Uterus (tissue), 4 donors: Measurements from ENCODE around the gene TNFRSF6B. TPM values are rescaled to one million over a fixed set of nuclear protein-coding genes. Genes with fewer than 3 reads are reported as not detected.

Experiments
- DNase-seq, 2 donors: peaks; one replicate each; pipeline ENCODE4 v3.0.0-alpha.2; 2019 to 2020
- H3K27ac ChIP-seq, 2 donors: fragments of 200-600 bp; sonication (generic); 1 replicate in 1 of 2; 2 replicates in 1 of 2; pipeline ENCODE4 v1.5.1; 2016 to 2018
- H3K27me3 ChIP-seq, 2 donors: fragments of 200-600 bp; sonication (generic); one replicate each; pipeline ENCODE4 v1.5.1; 2018 to 2019; ENCODE audit warnings: control low read depth in 1 of 2
- H3K36me3 ChIP-seq, 2 donors: fragments of 200-600 bp; sonication (generic); one replicate each; pipeline ENCODE4 v1.5.1; 2019; ENCODE audit warnings: control low read depth in 1 of 2
- H3K4me1 ChIP-seq, 2 donors: fragments of 200-600 bp; sonication (generic); one replicate each; pipeline ENCODE4 v1.5.1; 2018 to 2019; ENCODE audit warnings: control low read depth in 1 of 2
- H3K4me3 ChIP-seq, 2 donors: fragments of 200-600 bp; sonication (generic); 1 replicate in 1 of 2; 2 replicates in 1 of 2; pipeline ENCODE4 v1.5.1; 2018 to 2019; ENCODE audit warnings: mild to moderate bottlenecking in 1 of 2
- H3K9me3 ChIP-seq, 2 donors: fragments of 200-600 bp; sonication (generic); one replicate each; pipeline ENCODE4 v1.5.1; 2019; ENCODE audit warnings: control low read depth in 1 of 2
- CTCF ChIP-seq, 4 experiments: fragments of 200-600 bp in 2 of 4; fragments of 450-650 bp in 2 of 4; sonication (generic) in 2 of 4; IDR thresholded peaks; one replicate each; pipeline ENCODE4 v1.5.1; 2016 to 2019; ENCODE audit warnings: antibody characterized with exemption in 4 of 4, mild to moderate bottlenecking in 2 of 4, moderate library complexity in 1 of 4
- POLR2A ChIP-seq, 2 donors: fragments of 450-650 bp; IDR thresholded peaks; one replicate each; pipeline ENCODE4 v1.6.1; 2016; ENCODE audit warnings: antibody characterized with exemption in 2 of 2, mild to moderate bottlenecking in 1 of 2, moderate library complexity in 1 of 2
- intact Hi-C: fragments of 100-400 bp; cut with DNase I; formaldehyde crosslinking; loops from one replicate; pipeline ENCODE4 v1.15.1; 2023; ENCODE audit warnings: low total_unique reads
- total RNA-seq, 4 donors: library from RNA; depleted of rRNA in 3 of 4; stranded (reverse); fragments of >200 nt in 3 of 4; gene quantifications; one replicate each; pipeline versions ENCODE4 v1.1.0 to v1.2.4, GENCODE V29; 2014 to 2023
- donor health status: DM: yes; HTN: yes; CAD: no.

Gene TNFRSF6B
- total RNA-seq, 4 donors from 2014 or later, result 0.83 to 4.1 TPM; not detected in 2

DNA sequence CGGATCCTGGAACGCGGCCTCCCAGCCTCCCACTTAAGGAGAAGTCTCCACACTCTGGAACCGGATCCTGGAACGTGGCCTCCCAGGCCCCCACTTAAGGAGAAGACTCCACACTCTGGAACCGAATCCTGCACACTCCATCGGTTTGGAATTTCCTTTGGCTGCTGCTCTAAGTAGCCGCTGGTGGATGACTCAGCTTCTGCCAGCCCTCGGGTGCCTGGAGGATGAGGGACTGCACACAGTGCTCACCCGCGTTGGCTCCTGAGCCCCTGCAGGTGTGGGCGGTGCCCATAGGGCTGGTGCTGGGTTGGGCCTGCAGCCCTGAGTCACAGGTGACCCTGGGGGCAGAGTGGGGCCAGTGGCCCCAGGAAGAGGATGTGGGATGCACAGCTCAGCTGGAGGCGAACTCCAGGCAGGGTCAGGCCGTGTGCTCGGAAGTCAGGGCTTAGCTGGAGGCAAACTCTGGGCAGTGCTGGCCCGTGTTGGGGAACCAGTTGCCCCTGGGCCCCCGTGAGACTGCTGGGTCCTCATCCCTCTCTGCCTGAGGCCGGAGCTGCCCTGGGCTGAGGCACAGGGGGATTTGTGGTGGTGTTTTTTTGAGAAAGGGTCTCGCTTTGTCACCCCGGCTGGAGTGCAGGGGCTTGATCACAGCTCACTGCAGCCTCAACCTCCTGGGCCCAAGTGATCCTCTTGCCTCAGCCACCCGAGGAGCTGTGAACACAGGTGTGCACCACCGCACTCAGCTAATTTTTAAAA lies 13.9 kb upstream of the TNFRSF6B start:
- Histone ChIP-seq H3K36me3 (no peaks in the 10 kb centered on the region), H3K27me3 (no peaks in the 10 kb centered on the region), H3K4me3 (no peak overlapping the region), H3K9me3 (no peaks in the 10 kb centered on the region), H3K4me1 (peaks cover 3 to 20% of the 10 kb centered on the region in 2 donors), H3K27ac (peak overlapping the region; percentile 82 to 86)
- DNase-seq, result peak; percentile 76 to 78
- intact Hi-C loops, result no loop called here
- TF ChIP-seq POLR2A (IDR thresholded peaks at IDR 0.05) (no peak), CTCF (IDR thresholded peaks at IDR 0.05) (no peak)

GRCh38 chr20:63685269-63686026 lies 11.0 kb upstream of the TNFRSF6B start:
- H3K27ac ChIP-seq, result peak overlapping the region; percentile 66 to 79

DNA sequence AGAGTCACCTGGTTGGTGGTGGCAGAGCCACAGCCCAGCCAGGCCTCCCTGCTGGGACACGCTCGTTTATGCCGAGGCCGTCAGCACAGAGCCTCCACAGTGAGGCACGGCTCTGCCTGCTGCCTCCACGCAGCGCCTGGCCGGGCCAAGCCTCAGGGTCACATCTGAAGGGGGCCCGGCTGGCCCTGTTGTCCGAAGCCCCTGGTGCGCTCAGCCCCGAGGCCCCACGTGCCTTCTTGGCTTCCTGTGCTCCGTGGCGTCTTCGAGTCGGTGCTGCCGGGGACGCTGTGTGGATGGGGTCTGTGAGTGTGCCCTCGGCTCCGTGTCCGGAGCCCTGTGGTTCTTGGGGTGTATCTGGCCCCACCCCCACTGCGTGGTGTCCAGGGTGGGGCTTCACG lies 10.4 kb upstream of the TNFRSF6B start:
- no peaks in the 10 kb centered on the region for H3K9me3 ChIP-seq
- no peaks in the 10 kb centered on the region for H3K36me3 ChIP-seq
- no peak for TF ChIP-seq POLR2A (IDR thresholded peaks at IDR 0.05)
- no peak for TF ChIP-seq CTCF (IDR thresholded peaks at IDR 0.05)
- no peak for DNase-seq
- H3K4me3 ChIP-seq, result no peak overlapping the region
- H3K4me1 ChIP-seq, result peaks cover 3 to 20% of the 10 kb centered on the region in 2 donors
- peak overlapping the region; percentile 66 to 79 for H3K27ac ChIP-seq
- H3K27me3 ChIP-seq, result no peaks in the 10 kb centered on the region
- intact Hi-C loops, result no loop called here

More at GRCh38 chr20:63685269-63686026, 11.0 kb upstream of the TNFRSF6B start:
- H3K9me3 ChIP-seq, result no peaks in the 10 kb centered on the region
- peaks cover 3 to 20% of the 10 kb centered on the region in 2 donors for H3K4me1 ChIP-seq
- intact Hi-C loops, result no loop called here
- no peak overlapping the region for H3K4me3 ChIP-seq
- H3K27me3 ChIP-seq, result no peaks in the 10 kb centered on the region
- H3K36me3 ChIP-seq, result no peaks in the 10 kb centered on the region
- no peak for DNase-seq
- TF ChIP-seq POLR2A (IDR thresholded peaks at IDR 0.05), result no peak
- no peak for TF ChIP-seq CTCF (IDR thresholded peaks at IDR 0.05)

DNA sequence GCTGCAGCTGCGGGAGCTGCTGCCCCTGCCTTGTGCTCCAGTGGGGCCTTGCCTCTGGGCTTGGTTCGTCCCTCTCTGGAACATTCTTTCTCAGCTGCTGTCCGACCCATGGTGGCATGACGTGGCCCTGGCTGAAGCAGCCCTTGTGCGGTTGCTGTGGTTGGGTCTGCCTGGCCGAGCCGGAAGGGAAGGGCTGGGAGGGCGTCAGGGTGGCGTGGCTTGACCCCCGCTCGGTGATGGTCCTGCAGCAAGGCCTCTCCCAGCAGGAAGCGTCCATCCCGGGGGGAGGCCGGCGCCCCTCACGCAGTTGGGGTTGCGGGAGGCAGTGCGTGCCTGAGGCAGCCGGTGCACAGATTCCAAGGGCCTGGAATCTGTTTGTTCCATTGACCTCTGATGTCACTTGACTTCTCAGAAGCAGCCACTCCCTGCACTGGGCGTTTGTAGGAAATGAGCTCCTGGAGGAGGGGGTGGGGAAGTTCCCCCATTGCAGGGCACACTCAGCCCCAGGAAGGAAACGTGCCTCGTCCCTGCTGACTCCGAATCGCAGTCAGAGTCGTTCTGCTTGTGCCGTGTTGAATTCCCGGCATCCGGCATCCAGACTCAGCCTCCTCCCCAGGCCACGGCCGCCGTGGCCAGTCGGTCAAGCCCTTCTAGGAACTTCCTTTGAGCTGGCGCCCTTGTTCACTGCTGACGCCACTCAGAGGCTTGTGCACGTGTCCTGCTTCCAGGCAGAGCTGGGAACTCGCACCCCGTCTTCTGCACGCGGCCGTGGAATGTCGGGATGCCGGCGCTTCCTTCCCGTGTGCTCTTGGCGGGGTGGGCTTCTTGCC lies 9.7 kb upstream of the TNFRSF6B start:
- H3K4me3 ChIP-seq, result no peak overlapping the region
- DNase-seq, result peak; percentile 69 to 79
- H3K4me1 ChIP-seq, result peaks cover 3 to 20% of the 10 kb centered on the region in 2 donors
- intact Hi-C loops, result no loop called here
- no peaks in the 10 kb centered on the region for H3K36me3 ChIP-seq
- TF ChIP-seq POLR2A (IDR thresholded peaks at IDR 0.05), result peak in 1 of 2 donors; percentile 16
- TF ChIP-seq CTCF (IDR thresholded peaks at IDR 0.05), result peak in 1 of 4 experiments; percentile 4
- H3K9me3 ChIP-seq, result no peaks in the 10 kb centered on the region
- H3K27me3 ChIP-seq, result no peaks in the 10 kb centered on the region
- H3K27ac ChIP-seq, result peak overlapping the region; percentile 66 to 79
